Colonic mucosa (tissue), 4 donors: Measurements from ENCODE around the gene GRM2. TPM values are rescaled to one million over a fixed set of nuclear protein-coding genes. Genes with fewer than 3 reads are reported as not detected.

Experiments used
- DNase-seq: peaks from one replicate; pipeline ENCODE4 v3.0.0-alpha.2; 2020
- H3K27ac ChIP-seq: fragments of 200-600 bp; one replicate; pipeline ENCODE4 v1.8.0; 2021
- H3K27me3 ChIP-seq: fragments of 200-600 bp; one replicate; pipeline ENCODE4 v1.8.0; 2021
- H3K36me3 ChIP-seq: fragments of 200-600 bp; one replicate; pipeline ENCODE4 v1.8.0; 2021
- H3K4me1 ChIP-seq: fragments of 200-600 bp; one replicate; pipeline ENCODE4 v1.8.0; 2021; ENCODE audit warnings: mild to moderate bottlenecking
- H3K4me3 ChIP-seq: fragments of 200-600 bp; one replicate; pipeline ENCODE4 v1.8.0; 2021
- H3K9ac ChIP-seq, 2 donors: one replicate each; pipeline ENCODE4 v1.7.0; 2013; ENCODE audit warnings: control low read depth in 2 of 2, low read depth in 2 of 2, low read length in 2 of 2
- H3K9me3 ChIP-seq: fragments of 200-600 bp; one replicate; pipeline ENCODE4 v1.8.0; 2021
- CTCF ChIP-seq: fragments of 200-600 bp; IDR thresholded peaks from one replicate; pipeline ENCODE4 v1.8.0; 2022; ENCODE audit warnings: antibody characterized with exemption, mild to moderate bottlenecking
- intact Hi-C: fragments of 100-400 bp; cut with DNase I; formaldehyde crosslinking; loops from one replicate; pipeline ENCODE4 v1.14.1; 2022
- total RNA-seq, 2 donors: library from RNA; stranded (reverse); fragmentation: NEBNext Ultra II Directional in 1 of 2; extraction: Animal tissue kit (Norgen Biotek cat#: 25700) in 1 of 2; gene quantifications; one replicate each; pipeline ENCODE4 v1.2.1, GENCODE V29; 2021
- donor health status: healthy.
- donor health status: DM: no; HTN: no; CAD: no.
- donor health status: DM: no; HTN: no; CAD: no.

Gene GRM2
- total RNA-seq, 2 donors from 2014 or later, result 0.12 TPM; not detected in 1

GRCh38 chr3:51691021-51691420 lies 15.8 kb upstream of the GRM2 start:
- H3K36me3 ChIP-seq, result no peaks in the 10 kb centered on the region
- H3K4me1 ChIP-seq, result no peaks in the 10 kb centered on the region
- H3K4me3 ChIP-seq, result no peak overlapping the region
- no peak for TF ChIP-seq CTCF
- no peak overlapping the region for H3K27ac ChIP-seq
- H3K9me3 ChIP-seq, result no peaks in the 10 kb centered on the region
- DNase-seq, result no peak
- H3K9ac ChIP-seq, result no peak overlapping the region
- no peaks in the 10 kb centered on the region for H3K27me3 ChIP-seq
- intact Hi-C loops, result no loop called here

- Histone ChIP-seq H3K36me3 (no peaks in the 10 kb centered on the region), H3K4me1 (no peaks in the 10 kb centered on the region), H3K4me3 (no peak overlapping the region), H3K27ac (no peak overlapping the region), H3K9ac (no peak overlapping the region), H3K9me3 (no peaks in the 10 kb centered on the region), H3K27me3 (no peaks in the 10 kb centered on the region)
- DNase-seq, result no peak
- TF ChIP-seq CTCF, result no peak
- intact Hi-C loops, result no loop called here
These were observed 14.9 kb upstream of the GRM2 start for GRCh38 chr3:51691949-51692348.

GRCh38 chr3:51692980-51693395 lies 13.9 kb upstream of the GRM2 start:
- no peaks in the 10 kb centered on the region for H3K36me3 ChIP-seq

GRCh38 chr3:51696954-51697353 lies 9.9 kb upstream of the GRM2 start:
- TF ChIP-seq CTCF, result no peak
- H3K9ac ChIP-seq, result no peak overlapping the region
- H3K4me3 ChIP-seq, result no peak overlapping the region
- H3K27me3 ChIP-seq, result no peaks in the 10 kb centered on the region
- no peaks in the 10 kb centered on the region for H3K4me1 ChIP-seq
- H3K36me3 ChIP-seq, result no peaks in the 10 kb centered on the region
- DNase-seq, result no peak
- no peaks in the 10 kb centered on the region for H3K9me3 ChIP-seq
- no peak overlapping the region for H3K27ac ChIP-seq
- intact Hi-C loops, result no loop called here

More at GRCh38 chr3:51692980-51693395, 13.9 kb upstream of the GRM2 start:
- H3K27me3 ChIP-seq, result no peaks in the 10 kb centered on the region
- H3K4me1 ChIP-seq, result no peaks in the 10 kb centered on the region
- H3K27ac ChIP-seq, result no peak overlapping the region
- no peak overlapping the region for H3K4me3 ChIP-seq
- H3K9me3 ChIP-seq, result no peaks in the 10 kb centered on the region
- no peak for TF ChIP-seq CTCF
- intact Hi-C loops, result no loop called here
- no peak overlapping the region for H3K9ac ChIP-seq
- DNase-seq, result no peak

- Histone ChIP-seq H3K27me3 (no peaks in the 10 kb centered on the region), H3K4me3 (no peak overlapping the region), H3K36me3 (no peaks in the 10 kb centered on the region), H3K9me3 (no peaks in the 10 kb centered on the region), H3K27ac (no peak overlapping the region), H3K9ac (no peak overlapping the region), H3K4me1 (no peaks in the 10 kb centered on the region)
- no peak for TF ChIP-seq CTCF
- no peak for DNase-seq
- intact Hi-C loops, result no loop called here
These were observed 8.7 kb upstream of the GRM2 start for GRCh38 chr3:51698209-51698608.

GRCh38 chr3:51700403-51700802 lies 6.5 kb upstream of the GRM2 start:
- intact Hi-C loops, result no loop called here
- Histone ChIP-seq H3K36me3 (no peaks in the 10 kb centered on the region), H3K4me3 (no peak overlapping the region), H3K27ac (no peak overlapping the region), H3K9me3 (no peaks in the 10 kb centered on the region), H3K27me3 (no peaks in the 10 kb centered on the region), H3K4me1 (no peaks in the 10 kb centered on the region), H3K9ac (no peak overlapping the region)
- DNase-seq, result no peak
- no peak for TF ChIP-seq CTCF
